A673 (cell line): ENCODE measurements around the gene GOLGA8J.

Experiments
- CTCF ChIP-seq: fragments of 300-800, 200-600 bp; sonication (generic); conservative IDR thresholded peaks from 2 replicates; pipeline ENCODE4 v1.5.1; 2017; ENCODE audit warnings: low read depth, mild to moderate bottlenecking, antibody characterized with exemption, low read length, moderate library complexity, mixed read lengths
- EZH2 ChIP-seq: fragments of 200-600 bp; sonication (generic); IDR thresholded peaks from 2 replicates; pipeline ENCODE4 v1.6.1; 2017; ENCODE audit warnings: borderline replicate concordance, low read depth, mild to moderate bottlenecking, mixed read lengths, antibody characterized with exemption, low read length; ENCODE audit not compliant: poor library complexity, severe bottlenecking

- TF ChIP-seq EZH2 (no peak), CTCF (no peak)
Measured at GRCh38 chr15:30036036-30036703, 46.6 kb upstream of the GOLGA8J start.
